Heart right ventricle (tissue), 16 donors: ENCODE measurements around the gene C10orf71. TPM values are rescaled to one million over a fixed set of nuclear protein-coding genes. Genes with fewer than 3 reads are reported as not detected.

Source experiments
- ATAC-seq, 8 donors: fragments of 200-7000 bp; cut with Tn5 transposase; one replicate each; pipeline ENCODE4 v1.9.1; 2020; ENCODE audit warnings: mild to moderate bottlenecking in 8 of 8, moderate library complexity in 8 of 8, moderate number of reproducible peaks in 1 of 8
- DNase-seq, 2 donors: peaks; one replicate each; pipeline ENCODE4 v3.0.0-alpha.2; 2020
- H3K27ac ChIP-seq, 10 donors: fragments of 200-600 bp; sonication (generic) in 2 of 10; one replicate each; pipeline versions ENCODE4 v1.5.0 to v1.8.0; 2020 to 2022; ENCODE audit warnings: mild to moderate bottlenecking in 3 of 10
- H3K27me3 ChIP-seq, 7 donors: fragments of 200-600 bp; one replicate each; pipeline ENCODE4 v1.8.0; 2021 to 2022; ENCODE audit warnings: mild to moderate bottlenecking in 2 of 7
- H3K36me3 ChIP-seq, 9 donors: fragments of 200-600 bp; sonication (generic) in 1 of 9; one replicate each; pipeline versions ENCODE4 v1.5.0 to v1.8.0; 2020 to 2022; ENCODE audit warnings: mild to moderate bottlenecking in 2 of 9
- H3K4me1 ChIP-seq, 9 donors: fragments of 200-600 bp; sonication (generic) in 1 of 9; one replicate each; pipeline versions ENCODE4 v1.5.0 to v1.8.0; 2020 to 2022; ENCODE audit warnings: mild to moderate bottlenecking in 4 of 9
- H3K4me3 ChIP-seq, 10 donors: fragments of 200-600 bp; sonication (generic) in 2 of 10; one replicate each; pipeline versions ENCODE4 v1.5.0 to v1.8.0; 2020 to 2022; ENCODE audit warnings: mild to moderate bottlenecking in 7 of 10, moderate library complexity in 2 of 10
- H3K9me3 ChIP-seq, 11 donors: fragments of 200-600 bp in 10 of 11; sonication (generic) in 2 of 11; one replicate each; pipeline versions ENCODE4 v1.5.0 to v1.8.0; 2013 to 2022; ENCODE audit warnings: mild to moderate bottlenecking in 2 of 11, control low read depth in 1 of 11, moderate library complexity in 1 of 11
- WGBS, 2 donors: extraction: QIAGEN DNeasy Blood & Tissue Kit; methylation state at CpG; one replicate each; pipeline ENCODE4 v1.1.7; 2013; ENCODE audit warnings: inconsistent platforms in 1 of 2; 5-methylcytosine and 5-hydroxymethylcytosine counted together
- intact Hi-C, 10 donors: fragments of 100-400 bp; cut with DNase I; formaldehyde crosslinking; loops; one replicate each; pipeline versions ENCODE4 v1.11.1 to v1.14.2; 2022
- polyA plus RNA-seq, 2 donors: library from polyadenylated mRNA; stranded (reverse); fragments of 200-250 nt; gene quantifications; one replicate each; pipeline ENCODE4 v1.2.3, GENCODE V29; 2013
- total RNA-seq, 10 donors: library from RNA; stranded (reverse); fragmentation: NEBNext Ultra II Directional in 3 of 10; extraction: Animal tissue kit (Norgen Biotek cat#: 25700) in 3 of 10; gene quantifications; one replicate each; pipeline versions ENCODE4 v1.2.1 to v1.2.4, GENCODE V29; 2021 to 2023
- TF ChIP-seq, protein P1 (sequence below), 9 donors: fragments of 200-600 bp; sonication (generic) in 2 of 9; IDR thresholded peaks; one replicate each; pipeline versions ENCODE4 v1.5.0 to v1.8.0; 2021 to 2022; ENCODE audit warnings: antibody characterized with exemption in 9 of 9, mild to moderate bottlenecking in 5 of 9, moderate library complexity in 1 of 9
- donor health status: Arrhythmogenic right ventricular cardiomyopathy.
- donor health status: ischemic (EF 13 %, LVEDD 7.1; RV severe dilation, severe dysfunction).
- donor health status: healthy with polysubstance abuse.
- donor health status: DM: no; HTN: yes; CAD: no.
- donor health status: DM: no; HTN: no; CAD: no.
- donor health status: ischemic (EF 25% LVEDD 6.9; RV normal size, moderate dysfunction).
- donor health status: ischemic (EF 25% LVEDD 5.7; RV mildly dilated, moderate dysfunction).
- donor health status: healthy.
- donor health status: DM: yes; HTN: yes; CAD: no.
- donor health status: Ischemic cardiomyopathy.
- donor health status: ischemic (EF 35%, LVEDD 5.7; RV mildly dilated, moderate dysfunction).
- donor health status: nonischemic (EF 11% LVEDD 7.7; RV severe dilation, severe dysfunction).
- donor health status: DM: yes; HTN: yes; CAD: no.
- donor health status: PGD.
- donor health status: ischemic (EF 29% LVEDD 5.4; RV normal size, mild dysfunction).
- donor health status: nonischemic (EF 23%, LVEDD 6.1; RV moderate dilation, normal function).

Gene C10orf71
- total and polyA plus RNA-seq, 12 donors = 3.6 to 225 (median 149) TPM

DNA sequence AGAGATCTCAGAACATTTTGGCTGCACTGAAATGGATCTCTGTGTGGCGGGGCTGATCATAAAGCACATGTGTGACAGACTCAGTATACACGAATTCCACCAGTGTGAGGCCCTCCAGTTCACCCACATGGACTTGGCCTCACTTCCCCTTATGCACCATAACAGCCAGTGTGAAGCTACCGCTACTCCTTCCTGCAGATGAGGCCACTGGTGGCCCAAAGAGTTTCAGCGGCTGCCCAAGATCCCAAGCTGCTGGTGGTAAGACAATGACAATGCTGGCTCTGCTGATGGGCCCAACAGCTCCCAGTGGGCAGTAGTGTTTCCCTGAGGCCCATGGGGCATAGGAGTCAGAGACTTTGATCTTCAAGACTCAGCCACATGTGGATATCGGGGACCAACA lies 21.0 kb upstream of the C10orf71 start:
- TF ChIP-seq, protein P1, sequence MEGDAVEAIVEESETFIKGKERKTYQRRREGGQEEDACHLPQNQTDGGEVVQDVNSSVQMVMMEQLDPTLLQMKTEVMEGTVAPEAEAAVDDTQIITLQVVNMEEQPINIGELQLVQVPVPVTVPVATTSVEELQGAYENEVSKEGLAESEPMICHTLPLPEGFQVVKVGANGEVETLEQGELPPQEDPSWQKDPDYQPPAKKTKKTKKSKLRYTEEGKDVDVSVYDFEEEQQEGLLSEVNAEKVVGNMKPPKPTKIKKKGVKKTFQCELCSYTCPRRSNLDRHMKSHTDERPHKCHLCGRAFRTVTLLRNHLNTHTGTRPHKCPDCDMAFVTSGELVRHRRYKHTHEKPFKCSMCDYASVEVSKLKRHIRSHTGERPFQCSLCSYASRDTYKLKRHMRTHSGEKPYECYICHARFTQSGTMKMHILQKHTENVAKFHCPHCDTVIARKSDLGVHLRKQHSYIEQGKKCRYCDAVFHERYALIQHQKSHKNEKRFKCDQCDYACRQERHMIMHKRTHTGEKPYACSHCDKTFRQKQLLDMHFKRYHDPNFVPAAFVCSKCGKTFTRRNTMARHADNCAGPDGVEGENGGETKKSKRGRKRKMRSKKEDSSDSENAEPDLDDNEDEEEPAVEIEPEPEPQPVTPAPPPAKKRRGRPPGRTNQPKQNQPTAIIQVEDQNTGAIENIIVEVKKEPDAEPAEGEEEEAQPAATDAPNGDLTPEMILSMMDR (IDR thresholded peaks at IDR 0.05) = no peak
- 76 to 81% methylated on average over 5 of the region's 5 CpGs for WGBS, 2 donors
- no peaks in the 10 kb centered on the region for H3K27me3 ChIP-seq
- no peak overlapping the region for H3K4me3 ChIP-seq
- intact Hi-C loops = loop anchor here in 1 of 10 donors (2.0 kb wide), 1 partner anchor 21 kb away; the partner anchor contains the start of gene C10orf71
- DNase-seq (no peak), ATAC-seq (peak in 6 of 8 donors; percentile 2 to 32 (median 16))
- H3K36me3 ChIP-seq = no peaks in the 10 kb centered on the region
- peaks cover 5 to 55% (median 36%) of the 10 kb centered on the region in 9 donors for H3K4me1 ChIP-seq
- H3K27ac ChIP-seq = peak overlapping the region; percentile 12 to 87 (median 72)
- H3K9me3 ChIP-seq = no peaks in the 10 kb centered on the region

- intact Hi-C loops = loop anchor here in 1 of 10 donors (2.0 kb wide), 1 partner anchor 20 kb away; the partner anchor contains the start of gene C10orf71
- Histone ChIP-seq H3K27me3 (no peaks in the 10 kb centered on the region), H3K4me3 (no peak overlapping the region), H3K36me3 (no peaks in the 10 kb centered on the region), H3K9me3 (no peaks in the 10 kb centered on the region), H3K27ac (peak overlapping the region; percentile 12 to 87 (median 72)), H3K4me1 (peaks cover 3 to 55% (median 34%) of the 10 kb centered on the region in 9 donors)
- DNase-seq (peak in 1 of 2 donors; percentile 37), ATAC-seq (peak; percentile 83 to 94 (median 90))
- WGBS, 2 donors = 31 to 37% methylated on average over 7 of the region's 7 CpGs
- TF ChIP-seq, protein P1 (IDR thresholded peaks at IDR 0.05) = no peak
These were observed 20.4 kb upstream of the C10orf71 start for GRCh38 chr10:49278497-49278981.

GRCh38 chr10:49279015-49279880 lies 19.7 kb upstream of the C10orf71 start:
- peaks cover 3 to 52% (median 32%) of the 10 kb centered on the region in 9 donors for H3K4me1 ChIP-seq
- 46 to 51% methylated on average over 7 of the region's 7 CpGs for WGBS, 2 donors
- TF ChIP-seq, protein P1 (IDR thresholded peaks at IDR 0.05) = no peak
- intact Hi-C loops = loop anchor here in 1 of 10 donors (2.0 kb wide), 1 partner anchor 20 kb away; the partner anchor contains the start of gene C10orf71
- H3K36me3 ChIP-seq = no peaks in the 10 kb centered on the region
- peak overlapping the region in 8 of 10 donors; percentile 15 to 87 (median 72) for H3K27ac ChIP-seq
- no peak overlapping the region for H3K4me3 ChIP-seq
- no peaks in the 10 kb centered on the region for H3K27me3 ChIP-seq
- DNase-seq (no peak), ATAC-seq (peak in 1 of 8 donors; percentile 21)
- no peaks in the 10 kb centered on the region for H3K9me3 ChIP-seq

DNA sequence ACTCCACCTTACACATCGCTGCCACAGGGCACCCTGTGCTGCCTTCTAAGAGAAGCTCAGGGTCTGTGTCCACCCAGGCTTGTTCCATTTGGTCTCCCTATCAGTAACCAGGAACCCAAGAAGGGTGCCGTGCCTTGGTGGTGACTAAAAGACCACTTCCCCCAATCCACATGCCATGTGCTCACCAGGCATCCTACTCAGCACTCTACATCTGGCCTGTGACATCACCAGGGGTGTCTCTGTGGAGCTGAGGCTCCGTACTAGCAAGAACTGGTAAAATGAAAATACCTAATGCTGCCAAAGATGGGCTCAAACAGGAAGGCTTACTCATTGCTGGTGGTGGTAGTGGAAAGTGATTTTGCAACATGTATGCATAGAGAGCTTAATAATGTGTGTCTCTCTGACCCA lies 19.0 kb upstream of the C10orf71 start:
- Histone ChIP-seq H3K4me3 (no peak overlapping the region), H3K27ac (peak overlapping the region in 7 of 10 donors; percentile 15 to 87 (median 67)), H3K27me3 (no peaks in the 10 kb centered on the region), H3K36me3 (no peaks in the 10 kb centered on the region), H3K4me1 (peaks cover 3 to 48% (median 32%) of the 10 kb centered on the region in 9 donors), H3K9me3 (no peaks in the 10 kb centered on the region)
- intact Hi-C loops = no loop called here
- DNase-seq (no peak), ATAC-seq (peak in 3 of 8 donors; percentile 22 to 38 (median 25))
- TF ChIP-seq, protein P1 (IDR thresholded peaks at IDR 0.05) = no peak
- WGBS, 2 donors = 69 to 77% methylated on average over 3 of the region's 3 CpGs
